ENCODE data around the gene CA12.
"Not testable (repeated sequence)": the region's sequence is repeated elsewhere in the genome, so short reads cannot be mapped to it uniquely, and the experiment has no call there.

CA12 gene

GRCh38 chr15:63323798-63324563 lies 57.7 kb downstream of the CA12 start:
- in situ Hi-C loops (cut with MboI; ENCODE audit: low pct_unique_long_range_greater_than_20kb, low sequenced_read_pairs): no loop called here
- no peak for DNase-seq

- in situ Hi-C loops (cut with MboI; ENCODE audit: low pct_unique_long_range_greater_than_20kb, low sequenced_read_pairs): no loop called here
- no peak for DNase-seq
Measured at GRCh38 chr15:63322541-63322940, 59.1 kb downstream of the CA12 start.

GRCh38 chr15:63321462-63321861 lies 60.2 kb downstream of the CA12 start:
- no peak for DNase-seq
- in situ Hi-C loops (cut with MboI; ENCODE audit: low pct_unique_long_range_greater_than_20kb, low sequenced_read_pairs): no loop called here

GRCh38 chr15:63320981-63321380 lies 60.7 kb downstream of the CA12 start:
- in situ Hi-C loops (cut with MboI; ENCODE audit: low pct_unique_long_range_greater_than_20kb, low sequenced_read_pairs); DNase-seq: not testable (repeated sequence)

GRCh38 chr15:63320446-63320845 lies 61.2 kb downstream of the CA12 start:
- DNase-seq; in situ Hi-C loops (cut with MboI; ENCODE audit: low pct_unique_long_range_greater_than_20kb, low sequenced_read_pairs): not testable (repeated sequence)

GRCh38 chr15:63319065-63319464 lies 62.6 kb downstream of the CA12 start:
- DNase-seq: no peak
- in situ Hi-C loops (cut with MboI; ENCODE audit: low pct_unique_long_range_greater_than_20kb, low sequenced_read_pairs): no loop called here

GRCh38 chr15:63318344-63318743 lies 63.3 kb downstream of the CA12 start:
- DNase-seq: no peak
- in situ Hi-C loops (cut with MboI; ENCODE audit: low pct_unique_long_range_greater_than_20kb, low sequenced_read_pairs): no loop called here

GRCh38 chr15:63314409-63314808 lies 67.2 kb downstream of the CA12 start:
- DNase-seq: no peak
- in situ Hi-C loops (cut with MboI; ENCODE audit: low pct_unique_long_range_greater_than_20kb, low sequenced_read_pairs): no loop called here

GRCh38 chr15:63313825-63314224 lies 67.8 kb downstream of the CA12 start:
- in situ Hi-C loops (cut with MboI; ENCODE audit: low pct_unique_long_range_greater_than_20kb, low sequenced_read_pairs): no loop called here

GRCh38 chr15:63312286-63312685 lies 69.4 kb downstream of the CA12 start:
- DNase-seq: no peak
- in situ Hi-C loops (cut with MboI; ENCODE audit: low pct_unique_long_range_greater_than_20kb, low sequenced_read_pairs): no loop called here

More at GRCh38 chr15:63313825-63314224, 67.8 kb downstream of the CA12 start:
- no peak for DNase-seq

- in situ Hi-C loops (cut with MboI; ENCODE audit: low pct_unique_long_range_greater_than_20kb, low sequenced_read_pairs): no loop called here
Measured at GRCh38 chr15:63310646-63311045, 71.0 kb downstream of the CA12 start.

GRCh38 chr15:63308947-63309346 lies 72.7 kb downstream of the CA12 start:
- DNase-seq: no peak

More at GRCh38 chr15:63310646-63311045, 71.0 kb downstream of the CA12 start:
- DNase-seq: no peak

GRCh38 chr15:63308491-63308890 lies 73.2 kb downstream of the CA12 start:
- in situ Hi-C loops (cut with MboI; ENCODE audit: low pct_unique_long_range_greater_than_20kb, low sequenced_read_pairs): no loop called here
- DNase-seq: no peak

More at GRCh38 chr15:63308947-63309346, 72.7 kb downstream of the CA12 start:
- in situ Hi-C loops (cut with MboI; ENCODE audit: low pct_unique_long_range_greater_than_20kb, low sequenced_read_pairs): no loop called here

GRCh38 chr15:63306492-63307073 lies 75.1 kb downstream of the CA12 start:
- in situ Hi-C loops (cut with MboI; ENCODE audit: low pct_unique_long_range_greater_than_20kb, low sequenced_read_pairs): no loop called here
- DNase-seq: no peak

GRCh38 chr15:63305260-63305659 lies 76.4 kb downstream of the CA12 start:
- DNase-seq: no peak
- in situ Hi-C loops (cut with MboI; ENCODE audit: low pct_unique_long_range_greater_than_20kb, low sequenced_read_pairs): no loop called here

GRCh38 chr15:63301088-63301487 lies 80.6 kb downstream of the CA12 start:
- DNase-seq: no peak
- in situ Hi-C loops (cut with MboI; ENCODE audit: low pct_unique_long_range_greater_than_20kb, low sequenced_read_pairs): no loop called here

GRCh38 chr15:63299943-63300575 lies 81.6 kb downstream of the CA12 start:
- DNase-seq: no peak
- in situ Hi-C loops (cut with MboI; ENCODE audit: low pct_unique_long_range_greater_than_20kb, low sequenced_read_pairs): no loop called here

- no peak for DNase-seq
- in situ Hi-C loops (cut with MboI; ENCODE audit: low pct_unique_long_range_greater_than_20kb, low sequenced_read_pairs): no loop called here
Measured at GRCh38 chr15:63296195-63296594, 85.5 kb downstream of the CA12 start.

GRCh38 chr15:63295341-63295740 lies 86.3 kb downstream of the CA12 start:
- in situ Hi-C loops (cut with MboI; ENCODE audit: low pct_unique_long_range_greater_than_20kb, low sequenced_read_pairs): no loop called here
- DNase-seq: no peak

- no peak for DNase-seq
- in situ Hi-C loops (cut with MboI; ENCODE audit: low pct_unique_long_range_greater_than_20kb, low sequenced_read_pairs): no loop called here
Measured at GRCh38 chr15:63294359-63294758, 87.3 kb downstream of the CA12 start.
